HepG2 (cell line): ENCODE results near the gene TRPC1. TPM values are rescaled to one million over a fixed set of nuclear protein-coding genes. Genes with fewer than 3 reads are reported as not detected.

Source experiments
- ATAC-seq: fragments of 200-7000 bp; cut with Tn5 transposase; 3 replicates; pipeline ENCODE4 v1.9.1; 2020; ENCODE audit warnings: mild to moderate bottlenecking, moderate library complexity
- BruUV-seq: library from RNA; stranded (reverse); fragments of 400-500 nt; replicated peaks from 2 replicates; lab custom pipeline; 2021; lab: Mats Ljungman, UMichigan
- CTCF ChIA-PET: fragments of 300-600 bp; formaldehyde crosslinking; extraction: SDS; loops from one replicate; lab custom pipeline; 2021; ENCODE audit warnings: low total read pairs, inconsistent platforms, low intra/inter-chr PET ratio; lab: Yijun Ruan, JAX
- POLR2A ChIA-PET: fragments of 350-600 bp; sonication (Branson Sonifier 250); formaldehyde crosslinking; loops from one replicate; lab custom pipeline; 2020; ENCODE audit warnings: antibody characterized with exemption, inconsistent platforms; lab: Yijun Ruan, JAX
- DNase-seq: peaks from one replicate; pipeline ENCODE4 v3.0.0-alpha.2; 2015; ENCODE audit warnings: low spot score
- FAIRE-seq: peaks from 3 replicates; lab custom pipeline; 2011; peaks lifted over from hg19 to GRCh38; lab: Jason Lieb, UNC
- H2AFZ ChIP-seq: one replicate; pipeline ENCODE4 v1.6.1; 2011; ENCODE audit warnings: low read length, inconsistent platforms
- H3K27ac ChIP-seq: fragments of 300-600 bp; 3 replicates; pipeline ENCODE4 v1.8.0; 2011; ENCODE audit warnings: mixed run types, mild to moderate bottlenecking, mixed read lengths, low read length, inconsistent platforms; ENCODE audit not compliant: insufficient read depth; ENCODE audit errors: extremely low read length
- H3K27me3 ChIP-seq, 2 experiments: fragments of 200-600 bp in 1 of 2; 2 replicates in 1 of 2; 3 replicates in 1 of 2; pipeline versions ENCODE4 v1.6.0 to v1.8.0; 2011; ENCODE audit warnings: low read length in 2 of 2, mild to moderate bottlenecking in 2 of 2, moderate library complexity in 2 of 2, inconsistent platforms in 1 of 2; ENCODE audit not compliant: insufficient read depth in 2 of 2, control insufficient read depth in 1 of 2
- H3K36me3 ChIP-seq, 2 experiments: fragments of 200-600 bp in 1 of 2; replicated peaks in 1 of 2; 2 replicates in 1 of 2; 3 replicates in 1 of 2; pipeline versions ENCODE4 v1.5.1 to v1.8.0; 2011; ENCODE audit warnings: low read length in 2 of 2, inconsistent platforms in 1 of 2; ENCODE audit not compliant: insufficient read depth in 2 of 2, control insufficient read depth in 1 of 2
- H3K4me1 ChIP-seq: 2 replicates; pipeline ENCODE4 v1.5.1; 2012; ENCODE audit warnings: low read length, inconsistent platforms; ENCODE audit not compliant: insufficient read depth
- H3K4me2 ChIP-seq: 2 replicates; pipeline ENCODE4 v1.6.0; 2011; ENCODE audit warnings: low read depth, low read length, inconsistent platforms
- H3K4me3 ChIP-seq, 3 experiments: fragments of 200-600 bp in 1 of 3; sonication (generic), shearing (Covaris generic) in 1 of 3; replicated peaks in 1 of 3; 2 replicates each; pipeline ENCODE4 v1.5.1; 2011 to 2016; ENCODE audit warnings: low read length in 3 of 3, inconsistent platforms in 2 of 3, low read depth in 2 of 3, mild to moderate bottlenecking in 2 of 3, control low read depth in 1 of 3, mixed read lengths in 1 of 3; ENCODE audit not compliant: insufficient read depth in 1 of 3
- H3K79me2 ChIP-seq: one replicate; pipeline ENCODE4 v1.6.1; 2011; ENCODE audit warnings: low read length, inconsistent platforms; ENCODE audit not compliant: insufficient read depth
- H3K9ac ChIP-seq: 2 replicates; pipeline ENCODE4 v1.6.0; 2011; ENCODE audit warnings: mild to moderate bottlenecking, low read depth, low read length, inconsistent platforms; ENCODE audit not compliant: insufficient read depth
- H3K9me3 ChIP-seq: 2 replicates; pipeline ENCODE4 v1.5.1; 2012; ENCODE audit warnings: mild to moderate bottlenecking, low read length
- H4K20me1 ChIP-seq: 2 replicates; pipeline ENCODE4 v1.6.0; 2011; ENCODE audit warnings: inconsistent platforms, mild to moderate bottlenecking, low read length, moderate library complexity; ENCODE audit not compliant: insufficient read depth
- CEBPG ChIP-seq: IDR thresholded peaks from 2 replicates; pipeline ENCODE4 v1.6.1; 2016
- CHCHD3 ChIP-seq: sonication (generic); formaldehyde crosslinking; IDR thresholded peaks from 2 replicates; pipeline ENCODE4 v1.8.0; 2022; ENCODE audit warnings: mild to moderate bottlenecking, missing genetic modification reagents, moderate library complexity
- POLR2AphosphoS5 ChIP-seq: IDR thresholded peaks from 2 replicates; pipeline ENCODE4 v1.6.1; 2012; ENCODE audit warnings: low read depth, low read length
- SIN3A ChIP-seq: IDR thresholded peaks from 2 replicates; pipeline ENCODE4 v1.6.1; 2011; ENCODE audit warnings: low read depth, mild to moderate bottlenecking, control low read depth, low read length, borderline replicate concordance
- ZNF235 ChIP-seq: sonication (generic); formaldehyde crosslinking; IDR thresholded peaks from 2 replicates; pipeline ENCODE4 v1.8.1; 2023; ENCODE audit warnings: mild to moderate bottlenecking, missing genetic modification reagents, borderline replicate concordance
- ZNF30 ChIP-seq: sonication (generic); formaldehyde crosslinking; IDR thresholded peaks from 2 replicates; pipeline ENCODE4 v1.5.0; 2020; ENCODE audit warnings: mild to moderate bottlenecking, missing genetic modification reagents
- ZNF564 ChIP-seq: sonication (generic); formaldehyde crosslinking; IDR thresholded peaks from 2 replicates; pipeline ENCODE4 v1.8.1; 2023; ENCODE audit warnings: mild to moderate bottlenecking, missing genetic modification reagents
- WGBS: methylation state at CpG from one replicate; pipeline ENCODE4 v1.1.6; 2017; ENCODE audit warnings: low lambda C conversion rate; 5-methylcytosine and 5-hydroxymethylcytosine counted together
- in situ Hi-C: cut with HindIII; loops from 2 replicates; pipeline ENCODE4 v1.10.0; 2017; ENCODE audit warnings: low pct_unique_long_range_greater_than_20kb; ENCODE audit not compliant: extremely low pct_ligation_motif_present
- intact Hi-C: fragments of 100-400 bp; cut with micrococcal nuclease; formaldehyde crosslinking; loops from one replicate; pipeline ENCODE4 v1.10.0; 2022; ENCODE audit not compliant: unreplicated experiment
- polyA plus RNA-seq, 8 experiments: library from polyadenylated mRNA; depleted of rRNA in 3 of 8; stranded (reverse) in 7 of 8; unstranded in 1 of 8; fragments of >200 nt; fragmentation: Illumina TruSeq in 4 of 8; extraction: Trizol in 4 of 8; gene quantifications; 2 replicates each; pipeline versions ENCODE4 v1.2.1 to v1.2.3, GENCODE V29; 2011 to 2016; ENCODE audit warnings: low read depth in 4 of 8, missing spikeins in 1 of 8, mixed read lengths in 1 of 8; ENCODE audit not compliant: insufficient read depth in 1 of 8
- total RNA-seq, 5 experiments: library from RNA; depleted of rRNA; stranded (reverse); fragments of >200 nt; fragmentation: Illumina TruSeq; extraction: Trizol; gene quantifications; 2 replicates each; pipeline ENCODE4 v1.2.3, GENCODE V29; 2016; ENCODE audit warnings: low read depth in 1 of 5
- TF ChIP-seq, protein P1 (sequence below): IDR thresholded peaks from 2 replicates; pipeline ENCODE4 v1.6.1; 2016; ENCODE audit warnings: low read depth
- TF ChIP-seq, protein P2 (sequence below): sonication (generic); formaldehyde crosslinking; conservative IDR thresholded peaks from 2 replicates; pipeline ENCODE4 v1.4.0; 2020; ENCODE audit warnings: missing genetic modification reagents

The TRPC1 gene
- total and polyA plus RNA-seq, 2 of the 13 experiments (the other 11 are each of a cell fraction or from before 2014, with no cell fraction given): 10.8 to 13.1 TPM

GRCh38 chr3:142815803-142816202 lies 92.0 kb downstream of the TRPC1 start:
- TF ChIP-seq ZNF564 (CRISPR knock-in tag) (peak; percentile 92), SIN3A (no peak)
- ATAC-seq: no peak
- Histone ChIP-seq H4K20me1 (no peaks in the 10 kb centered on the region), H3K4me2 (no peak overlapping the region), H3K36me3 (no peaks in the 10 kb centered on the region), H3K27ac (no peak overlapping the region), H3K9me3 (no peaks in the 10 kb centered on the region), H3K27me3 (no peaks in the 10 kb centered on the region; a peak in 1 of 5 replicates), H3K4me3 (no peak overlapping the region), H3K4me1 (no peaks in the 10 kb centered on the region), H3K9ac (no peak overlapping the region), H3K79me2 (no peaks in the 10 kb centered on the region), H2AFZ (no peak overlapping the region)
- CTCF ChIA-PET: no interaction called here
- no peak for FAIRE-seq
- BruUV-seq: no TSS peak
- intact Hi-C loops (no loop called here), in situ Hi-C loops (no loop called here)
- no peak for DNase-seq
- 56% methylated on average over 6 of the region's 6 CpGs for WGBS
- POLR2A ChIA-PET: no interaction called here

DNA sequence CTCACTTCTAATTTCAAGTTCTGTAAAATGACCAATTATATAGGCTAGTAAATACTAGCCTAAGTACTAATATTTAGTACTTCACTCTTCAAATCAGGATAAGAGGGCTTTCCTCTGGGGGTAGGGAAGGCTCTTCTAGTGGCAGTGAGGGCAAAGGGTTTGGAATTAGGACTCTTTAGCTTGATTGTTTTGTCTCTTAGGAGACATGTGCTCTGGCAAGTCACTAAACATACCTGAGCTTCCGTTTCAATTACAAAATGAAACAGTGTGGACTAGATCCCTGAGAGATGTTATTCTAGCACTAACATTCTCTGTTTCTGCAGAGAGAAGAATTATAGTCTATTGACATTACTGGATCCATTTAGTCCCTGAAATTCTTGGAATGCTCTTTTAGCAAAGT lies 93.5 kb downstream of the TRPC1 start:
- H3K27me3 ChIP-seq: peaks cover 0 to 2% of the 10 kb centered on the region in 2 experiments; a peak in 3 of 5 replicates
- no peaks in the 10 kb centered on the region for H3K9me3 ChIP-seq
- no peaks in the 10 kb centered on the region for H3K36me3 ChIP-seq
- no peak overlapping the region for H3K9ac ChIP-seq
- intact Hi-C loops (no loop called here), in situ Hi-C loops (no loop called here)
- H3K4me2 ChIP-seq: no peak overlapping the region
- 44% methylated on average over 1 of the region's 1 CpG for WGBS
- ATAC-seq (no peak), DNase-seq (no peak), FAIRE-seq (no peak)
- H4K20me1 ChIP-seq: no peaks in the 10 kb centered on the region
- ChIA-PET CTCF (no interaction called here), POLR2A (no interaction called here)
- no peaks in the 10 kb centered on the region for H3K79me2 ChIP-seq
- no peaks in the 10 kb centered on the region for H3K4me1 ChIP-seq
- no peak overlapping the region for H3K4me3 ChIP-seq
- no peak for TF ChIP-seq CHCHD3
- TF ChIP-seq ZNF235 (CRISPR knock-in tag): no peak
- TF ChIP-seq ZNF30 (CRISPR knock-in tag): no peak
- TF ChIP-seq, protein P1, sequence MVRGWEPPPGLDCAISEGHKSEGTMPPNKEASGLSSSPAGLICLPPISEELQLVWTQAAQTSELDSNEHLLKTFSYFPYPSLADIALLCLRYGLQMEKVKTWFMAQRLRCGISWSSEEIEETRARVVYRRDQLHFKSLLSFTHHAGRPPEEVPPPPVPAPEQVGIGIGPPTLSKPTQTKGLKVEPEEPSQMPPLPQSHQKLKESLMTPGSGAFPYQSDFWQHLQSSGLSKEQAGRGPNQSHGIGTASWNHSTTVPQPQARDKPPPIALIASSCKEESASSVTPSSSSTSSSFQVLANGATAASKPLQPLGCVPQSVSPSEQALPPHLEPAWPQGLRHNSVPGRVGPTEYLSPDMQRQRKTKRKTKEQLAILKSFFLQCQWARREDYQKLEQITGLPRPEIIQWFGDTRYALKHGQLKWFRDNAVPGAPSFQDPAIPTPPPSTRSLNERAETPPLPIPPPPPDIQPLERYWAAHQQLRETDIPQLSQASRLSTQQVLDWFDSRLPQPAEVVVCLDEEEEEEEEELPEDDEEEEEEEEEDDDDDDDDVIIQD (CRISPR knock-in tag): no peak
- TF ChIP-seq POLR2AphosphoS5: no peak
- no peak for TF ChIP-seq CEBPG
- TF ChIP-seq, protein P2, sequence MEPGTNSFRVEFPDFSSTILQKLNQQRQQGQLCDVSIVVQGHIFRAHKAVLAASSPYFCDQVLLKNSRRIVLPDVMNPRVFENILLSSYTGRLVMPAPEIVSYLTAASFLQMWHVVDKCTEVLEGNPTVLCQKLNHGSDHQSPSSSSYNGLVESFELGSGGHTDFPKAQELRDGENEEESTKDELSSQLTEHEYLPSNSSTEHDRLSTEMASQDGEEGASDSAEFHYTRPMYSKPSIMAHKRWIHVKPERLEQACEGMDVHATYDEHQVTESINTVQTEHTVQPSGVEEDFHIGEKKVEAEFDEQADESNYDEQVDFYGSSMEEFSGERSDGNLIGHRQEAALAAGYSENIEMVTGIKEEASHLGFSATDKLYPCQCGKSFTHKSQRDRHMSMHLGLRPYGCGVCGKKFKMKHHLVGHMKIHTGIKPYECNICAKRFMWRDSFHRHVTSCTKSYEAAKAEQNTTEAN: no peak
- no TSS peak for BruUV-seq
- no peak overlapping the region for H3K27ac ChIP-seq
- H2AFZ ChIP-seq: no peak overlapping the region
